Gastroesophageal sphincter (tissue), 4 donors: Measurements from ENCODE around the gene RNF10. TPM values are rescaled to one million over a fixed set of nuclear protein-coding genes. Genes with fewer than 3 reads are reported as not detected.

ENCODE experiments used
- ATAC-seq: fragments of 150-250 bp; one replicate; pipeline ENCODE4 v1.9.1; 2016; ENCODE audit warnings: mild to moderate bottlenecking, moderate library complexity
- H3K27ac ChIP-seq, 4 donors: fragments of 200-600 bp; sonication (generic) in 3 of 4; 1 replicate in 3 of 4; 2 replicates in 1 of 4; pipeline ENCODE4 v1.5.1; 2016 to 2019
- H3K27me3 ChIP-seq: fragments of 200-600 bp; sonication (generic); one replicate; pipeline ENCODE4 v1.5.1; 2019
- H3K36me3 ChIP-seq, 2 donors: fragments of 200-600 bp; sonication (generic); one replicate each; pipeline ENCODE4 v1.5.1; 2019; ENCODE audit warnings: control low read depth in 1 of 2
- H3K4me1 ChIP-seq, 3 donors: fragments of 200-600 bp; sonication (generic); 1 replicate in 2 of 3; 2 replicates in 1 of 3; pipeline ENCODE4 v1.5.1; 2016 to 2019; ENCODE audit warnings: control low read depth in 2 of 3
- H3K4me3 ChIP-seq, 2 donors: fragments of 200-600 bp; sonication (generic); one replicate each; pipeline ENCODE4 v1.5.1; 2019; ENCODE audit warnings: mild to moderate bottlenecking in 1 of 2, moderate library complexity in 1 of 2
- H3K9me3 ChIP-seq, 3 donors: fragments of 200-600 bp; sonication (generic); one replicate each; pipeline ENCODE4 v1.5.1; 2017 to 2019; ENCODE audit warnings: control low read depth in 2 of 3
- CTCF ChIP-seq, 4 experiments: fragments of 200-600 bp in 2 of 4; fragments of 450-650 bp in 2 of 4; sonication (generic) in 1 of 4; IDR thresholded peaks; one replicate each; pipeline ENCODE4 v1.5.1; 2017 to 2019; ENCODE audit warnings: antibody characterized with exemption in 4 of 4, mild to moderate bottlenecking in 2 of 4, moderate library complexity in 2 of 4
- EP300 ChIP-seq: sonication (generic); formaldehyde crosslinking; IDR thresholded peaks from one replicate; pipeline ENCODE4 v1.6.1; 2017; ENCODE audit warnings: antibody characterized with exemption, mild to moderate bottlenecking
- POLR2A ChIP-seq, 2 donors: fragments of 450-650 bp; IDR thresholded peaks; one replicate each; pipeline ENCODE4 v1.6.1; 2017; ENCODE audit warnings: antibody characterized with exemption in 2 of 2, mild to moderate bottlenecking in 2 of 2, moderate library complexity in 1 of 2
- POLR2AphosphoS5 ChIP-seq: sonication (generic); formaldehyde crosslinking; IDR thresholded peaks from one replicate; pipeline ENCODE4 v1.6.1; 2017; ENCODE audit warnings: antibody characterized with exemption
- WGBS, 2 donors: methylation state at CpG; one replicate each; pipeline ENCODE4 v1.1.5; 2018; ENCODE audit warnings: low coverage in 1 of 2; 5-methylcytosine and 5-hydroxymethylcytosine counted together
- total RNA-seq, 4 donors: library from RNA; depleted of rRNA; stranded (reverse); fragments of >200 nt; gene quantifications; one replicate each; pipeline ENCODE4 v1.1.0, GENCODE V29; 2016

Gene RNF10
- total RNA-seq, 4 donors from 2014 or later, result 134 to 273 (median 161) TPM

GRCh38 chr12:120579179-120579578 lies 45.0 kb downstream of the RNF10 start:
- Histone ChIP-seq H3K36me3 (peaks cover 0 to 60% of the 10 kb centered on the region in 2 donors), H3K9me3 (no peaks in the 10 kb centered on the region), H3K27ac (no peak overlapping the region), H3K27me3 (no peaks in the 10 kb centered on the region), H3K4me1 (peaks cover 0 to 35% (median 0%) of the 10 kb centered on the region in 3 donors), H3K4me3 (no peak overlapping the region)
- TF ChIP-seq POLR2A (IDR thresholded peaks at IDR 0.05) (no peak), POLR2AphosphoS5 (no peak), EP300 (no peak), CTCF (IDR thresholded peaks at IDR 0.05) (no peak)
- ATAC-seq, result no peak
- WGBS, 2 donors, result 57% methylated on average over 1 of the region's 1 CpG; no CpG with 5 or more reads in 1 of the 2 donors

GRCh38 chr12:120580787-120581723 lies 46.9 kb downstream of the RNF10 start, which contains the start of gene POP5:
Gene POP5, minus strand, starts transcription at chr12:120581402. Its CDS starts 40 bp downstream, at chr12:120581362.
- peaks cover 0 to 41% of the 10 kb centered on the region in 2 donors for H3K36me3 ChIP-seq
- ATAC-seq, result peak; percentile 95
- H3K27me3 ChIP-seq, result no peaks in the 10 kb centered on the region
- peak within 1 kb of the TSS; percentile 27 to 83 (median 75) for H3K27ac ChIP-seq
- 0% methylated on average over 9 to 19 of the region's 56 CpGs for WGBS, 2 donors
- peak; percentile 49 to 58 for TF ChIP-seq POLR2A (IDR thresholded peaks at IDR 0.05)
- peak in 1 of 4 experiments; percentile 21 for TF ChIP-seq CTCF (IDR thresholded peaks at IDR 0.05)
- peak; percentile 92 for TF ChIP-seq POLR2AphosphoS5
- no peak for TF ChIP-seq EP300
- peaks cover 0 to 42% (median 0%) of the 10 kb centered on the region in 3 donors for H3K4me1 ChIP-seq
- H3K4me3 ChIP-seq, result peak within 1 kb of the TSS; percentile 85 to 88
- H3K9me3 ChIP-seq, result no peaks in the 10 kb centered on the region

GRCh38 chr12:120581998-120582397 lies 47.8 kb downstream of the RNF10 start:
- Histone ChIP-seq H3K36me3 (peaks cover 0 to 31% of the 10 kb centered on the region in 2 donors), H3K27me3 (no peaks in the 10 kb centered on the region), H3K27ac (peak overlapping the region in 1 of 4 donors; percentile 83), H3K9me3 (no peaks in the 10 kb centered on the region), H3K4me1 (peaks cover 0 to 42% (median 0%) of the 10 kb centered on the region in 3 donors), H3K4me3 (peak overlapping the region; percentile 85 to 88)
- no peak for ATAC-seq
- WGBS, 2 donors, result 37 to 38% methylated on average over 9 of the region's 9 CpGs
- no peak for TF ChIP-seq POLR2A (IDR thresholded peaks at IDR 0.05)
- no peak for TF ChIP-seq CTCF (IDR thresholded peaks at IDR 0.05)
- TF ChIP-seq POLR2AphosphoS5, result no peak
- TF ChIP-seq EP300, result no peak

GRCh38 chr12:120583478-120584030 lies 49.4 kb downstream of the RNF10 start:
- peak; percentile 34 for ATAC-seq
- Histone ChIP-seq H3K36me3 (peaks cover 0 to 16% of the 10 kb centered on the region in 2 donors), H3K4me3 (no peak overlapping the region), H3K27me3 (no peaks in the 10 kb centered on the region), H3K9me3 (no peaks in the 10 kb centered on the region), H3K4me1 (peaks cover 0 to 42% (median 0%) of the 10 kb centered on the region in 3 donors), H3K27ac (no peak overlapping the region)
- 21 to 40% methylated on average over 9 to 18 of the region's 20 CpGs for WGBS, 2 donors
- TF ChIP-seq EP300, result no peak
- peak; percentile 84 to 91 (median 88) for TF ChIP-seq CTCF (IDR thresholded peaks at IDR 0.05)
